Measurements from ENCODE around the gene ITPK1. TPM values are rescaled to one million over a fixed set of nuclear protein-coding genes. Genes with fewer than 3 reads are reported as not detected.

Gene ITPK1
- total RNA-seq, 1 experiment from 2014 or later = 60.1 TPM

DNA sequence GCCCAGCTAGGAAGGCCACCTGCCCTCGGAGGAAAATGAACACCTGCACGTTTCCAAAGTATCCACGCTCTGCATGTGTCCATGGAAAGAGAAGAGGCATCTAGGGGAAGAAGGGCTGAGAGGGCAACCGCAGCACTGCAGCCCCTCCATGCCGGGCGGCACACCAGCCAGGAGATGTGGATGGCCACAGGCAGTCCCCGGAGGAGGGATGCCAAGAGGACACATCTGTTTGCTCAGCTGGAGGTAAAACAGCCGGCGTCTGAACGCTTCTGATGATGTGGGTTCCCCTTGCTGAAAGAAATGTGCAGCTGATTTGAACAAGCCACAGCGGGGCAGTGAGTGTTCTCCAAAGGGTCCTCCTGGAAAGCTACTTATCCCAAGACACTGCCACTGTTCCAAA lies 158.8 kb downstream of the ITPK1 start:
- Mint-ChIP-seq H3K4me3 (ENCODE audit: unreplicated experiment) (no peak overlapping the region), H3K27me3 (ENCODE audit: insufficient read depth, unreplicated experiment) (no peaks in the 10 kb centered on the region), H3K36me3 (ENCODE audit: insufficient read depth, unreplicated experiment) (peaks cover 13% of the 10 kb centered on the region), H3K27ac (ENCODE audit: unreplicated experiment) (no peak overlapping the region), H3K4me1 (ENCODE audit: low read depth, unreplicated experiment) (no peaks in the 10 kb centered on the region), H3K9me3 (ENCODE audit: unreplicated experiment) (no peaks in the 10 kb centered on the region)
- TF ChIP-seq, protein P1, sequence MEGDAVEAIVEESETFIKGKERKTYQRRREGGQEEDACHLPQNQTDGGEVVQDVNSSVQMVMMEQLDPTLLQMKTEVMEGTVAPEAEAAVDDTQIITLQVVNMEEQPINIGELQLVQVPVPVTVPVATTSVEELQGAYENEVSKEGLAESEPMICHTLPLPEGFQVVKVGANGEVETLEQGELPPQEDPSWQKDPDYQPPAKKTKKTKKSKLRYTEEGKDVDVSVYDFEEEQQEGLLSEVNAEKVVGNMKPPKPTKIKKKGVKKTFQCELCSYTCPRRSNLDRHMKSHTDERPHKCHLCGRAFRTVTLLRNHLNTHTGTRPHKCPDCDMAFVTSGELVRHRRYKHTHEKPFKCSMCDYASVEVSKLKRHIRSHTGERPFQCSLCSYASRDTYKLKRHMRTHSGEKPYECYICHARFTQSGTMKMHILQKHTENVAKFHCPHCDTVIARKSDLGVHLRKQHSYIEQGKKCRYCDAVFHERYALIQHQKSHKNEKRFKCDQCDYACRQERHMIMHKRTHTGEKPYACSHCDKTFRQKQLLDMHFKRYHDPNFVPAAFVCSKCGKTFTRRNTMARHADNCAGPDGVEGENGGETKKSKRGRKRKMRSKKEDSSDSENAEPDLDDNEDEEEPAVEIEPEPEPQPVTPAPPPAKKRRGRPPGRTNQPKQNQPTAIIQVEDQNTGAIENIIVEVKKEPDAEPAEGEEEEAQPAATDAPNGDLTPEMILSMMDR (IDR thresholded peaks at IDR 0.05; ENCODE audit: insufficient read depth in 1 of 2, low read depth in 1 of 2, low read length in 1 of 2, severe bottlenecking in 1 of 2, unreplicated experiment in 1 of 2) = no peak
- CTCF ChIA-PET = no interaction called here
- no TSS peak for BruUV-seq (replicated peaks)
- Histone ChIP-seq H3K4me1 (no peaks in the 10 kb centered on the region), H3K27me3 (replicated peaks; ENCODE audit: control insufficient read depth, insufficient read depth, low read length) (no peaks in the 10 kb centered on the region), H3K9me3 (no peaks in the 10 kb centered on the region), H3K4me3 (ENCODE audit: low read depth, low read length) (no peak overlapping the region), H3K36me3 (ENCODE audit: control insufficient read depth, insufficient read depth, low read length) (no peaks in the 10 kb centered on the region; the same call in 1 of the 2 replicates)
- intact Hi-C loops (cut with micrococcal nuclease; ENCODE audit: unreplicated experiment) = no loop called here
- POLR2A ChIA-PET = no interaction called here
- DNase-seq = no peak

DNA sequence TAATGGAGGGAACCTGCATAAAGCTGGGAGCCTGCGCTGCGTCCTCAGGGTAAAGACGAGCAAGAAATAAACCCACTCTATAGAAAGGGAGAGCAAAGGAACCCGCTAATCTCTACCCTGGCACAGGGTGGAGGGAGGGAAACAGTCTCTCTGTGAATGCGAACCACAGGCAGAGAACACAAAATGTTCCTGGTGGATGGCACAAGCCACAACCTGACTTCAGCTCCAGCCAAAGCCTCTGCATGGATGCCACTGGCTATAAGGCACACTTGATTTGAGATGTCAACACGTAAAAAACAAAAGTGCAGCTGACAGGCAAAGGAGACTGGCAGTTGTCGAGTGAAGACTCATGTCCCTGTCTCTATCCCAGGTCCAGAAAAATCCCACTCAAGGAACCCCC lies 160.3 kb downstream of the ITPK1 start:
- no TSS peak for BruUV-seq (replicated peaks)
- no peak overlapping the region for H3K4me3 ChIP-seq (ENCODE audit: low read depth, low read length)
- TF ChIP-seq, protein P1 (IDR thresholded peaks at IDR 0.05; ENCODE audit: insufficient read depth in 1 of 2, low read depth in 1 of 2, low read length in 1 of 2, severe bottlenecking in 1 of 2, unreplicated experiment in 1 of 2) = no peak
- H3K36me3 Mint-ChIP-seq (ENCODE audit: insufficient read depth, unreplicated experiment) = peaks cover 22% of the 10 kb centered on the region
- no peaks in the 10 kb centered on the region for H3K27me3 ChIP-seq (replicated peaks; ENCODE audit: control insufficient read depth, insufficient read depth, low read length)
- intact Hi-C loops (cut with micrococcal nuclease; ENCODE audit: unreplicated experiment) = no loop called here
- H3K36me3 ChIP-seq (ENCODE audit: control insufficient read depth, insufficient read depth, low read length) = no peaks in the 10 kb centered on the region
- H3K4me1 Mint-ChIP-seq (ENCODE audit: low read depth, unreplicated experiment) = no peaks in the 10 kb centered on the region
- no peaks in the 10 kb centered on the region for H3K9me3 Mint-ChIP-seq (ENCODE audit: unreplicated experiment)
- ChIA-PET CTCF (interaction anchor here (0.6 to 0.7 kb wide), 2 partner anchors 52 to 59 kb away, joined by 3 to 4 read pairs; no protein-coding TSS in a partner anchor), POLR2A (interaction anchor here (0.7 kb wide), 1 partner anchor 9 kb away, joined by 4 read pairs; no protein-coding TSS in a partner anchor)
- no peak for DNase-seq
- H3K4me3 Mint-ChIP-seq (ENCODE audit: unreplicated experiment) = no peak overlapping the region
- H3K9me3 ChIP-seq = no peaks in the 10 kb centered on the region
- H3K4me1 ChIP-seq = no peaks in the 10 kb centered on the region
- no peak overlapping the region for H3K27ac Mint-ChIP-seq (ENCODE audit: unreplicated experiment)
- no peaks in the 10 kb centered on the region for H3K27me3 Mint-ChIP-seq (ENCODE audit: insufficient read depth, unreplicated experiment)

DNA sequence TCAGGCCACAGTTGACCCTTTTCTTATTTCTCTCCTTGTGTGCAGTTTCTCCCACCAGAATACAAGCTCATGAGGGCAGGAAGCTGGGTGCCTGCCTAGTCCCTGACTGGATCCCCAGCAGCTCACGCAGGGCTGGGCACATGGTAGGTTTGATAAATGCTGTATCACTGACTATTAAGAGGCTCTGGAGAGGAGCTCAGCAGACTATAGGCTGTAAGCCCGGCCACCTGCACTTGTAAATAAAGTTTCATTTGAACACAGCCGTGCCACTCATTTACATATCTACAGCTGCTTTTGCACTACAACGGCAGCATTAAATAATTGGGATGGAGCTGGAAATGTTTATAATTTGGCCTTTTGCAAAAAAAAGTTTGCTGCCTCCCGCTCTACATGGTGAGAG lies 160.8 kb downstream of the ITPK1 start:
- Histone ChIP-seq H3K4me3 (ENCODE audit: low read depth, low read length) (no peak overlapping the region), H3K4me1 (no peaks in the 10 kb centered on the region), H3K27me3 (replicated peaks; ENCODE audit: control insufficient read depth, insufficient read depth, low read length) (no peaks in the 10 kb centered on the region), H3K9me3 (no peaks in the 10 kb centered on the region), H3K36me3 (ENCODE audit: control insufficient read depth, insufficient read depth, low read length) (no peaks in the 10 kb centered on the region)
- H3K4me3 Mint-ChIP-seq (ENCODE audit: unreplicated experiment) = no peak overlapping the region
- no peak for DNase-seq
- ChIA-PET CTCF (interaction anchor here (0.7 kb wide), 1 partner anchor 52 kb away, joined by 3 read pairs; no protein-coding TSS in a partner anchor), POLR2A (no interaction called here)
- H3K9me3 Mint-ChIP-seq (ENCODE audit: unreplicated experiment) = no peaks in the 10 kb centered on the region
- no peaks in the 10 kb centered on the region for H3K4me1 Mint-ChIP-seq (ENCODE audit: low read depth, unreplicated experiment)
- no peak overlapping the region for H3K27ac Mint-ChIP-seq (ENCODE audit: unreplicated experiment)
- intact Hi-C loops (cut with micrococcal nuclease; ENCODE audit: unreplicated experiment) = loop anchor here (5.0 kb wide), 1 partner anchor 137 kb away; no protein-coding TSS in a partner anchor
- TF ChIP-seq, protein P1 (IDR thresholded peaks at IDR 0.05; ENCODE audit: insufficient read depth in 1 of 2, low read depth in 1 of 2, low read length in 1 of 2, severe bottlenecking in 1 of 2, unreplicated experiment in 1 of 2) = no peak
- H3K36me3 Mint-ChIP-seq (ENCODE audit: insufficient read depth, unreplicated experiment) = peaks cover 22% of the 10 kb centered on the region
- no TSS peak for BruUV-seq (replicated peaks)
- no peaks in the 10 kb centered on the region for H3K27me3 Mint-ChIP-seq (ENCODE audit: insufficient read depth, unreplicated experiment)
